HEK293 (cell line): Measurements from ENCODE around the gene VWA5A.

Experiments
- CTCF ChIA-PET: fragments of 350-600 bp; formaldehyde crosslinking; extraction: SDS; loops from one replicate; lab custom pipeline; 2021; ENCODE audit warnings: antibody characterized with exemption; lab: Yijun Ruan, JAX
- POLR2A ChIA-PET: fragments of 300-600 bp; formaldehyde crosslinking; extraction: SDS; loops from one replicate; lab custom pipeline; 2020; ENCODE audit warnings: antibody characterized with exemption, inconsistent platforms; lab: Yijun Ruan, JAX
- H3K27ac ChIP-seq: fragments of 200-500 bp; sonication (Bioruptor generic); 2 replicates; pipeline ENCODE4 v1.5.1; 2014; ENCODE audit warnings: low read depth, low read length, control low read depth, inconsistent platforms; ENCODE audit errors: extremely low read depth
- H3K36me3 ChIP-seq, 2 experiments: fragments of 200-500 bp in 1 of 2; sonication (Bioruptor generic) in 1 of 2; 1 replicate in 1 of 2; 2 replicates in 1 of 2; pipeline ENCODE4 v1.5.1; 2014 to 2017; ENCODE audit warnings: inconsistent platforms in 2 of 2, low read length in 2 of 2; ENCODE audit not compliant: control insufficient read depth in 2 of 2, insufficient read depth in 1 of 2
- H3K4me1 ChIP-seq: fragments of 200-500 bp; sonication (Bioruptor generic); 2 replicates; pipeline ENCODE4 v1.5.1; 2014; ENCODE audit warnings: mild to moderate bottlenecking, low read length, inconsistent platforms; ENCODE audit not compliant: control insufficient read depth, insufficient read depth
- H3K4me3 ChIP-seq: 2 replicates; pipeline ENCODE4 v1.5.1; 2011; ENCODE audit warnings: low read depth, mild to moderate bottlenecking, control low read depth, low read length, moderate library complexity
- H3K9me3 ChIP-seq: fragments of 200-500 bp; sonication (Bioruptor generic); 2 replicates; pipeline ENCODE4 v1.5.1; 2014; ENCODE audit warnings: low read depth, low read length, inconsistent platforms; ENCODE audit not compliant: control insufficient read depth, insufficient read depth
- KLF17 ChIP-seq: fragments of 450-650 bp; formaldehyde crosslinking; IDR thresholded peaks from 2 replicates; pipeline ENCODE4 v1.5.1; 2016; ENCODE audit warnings: missing biosample characterization, missing genetic modification characterization
- ZNF112 ChIP-seq: fragments of 450-650 bp; formaldehyde crosslinking; IDR thresholded peaks from 2 replicates; pipeline ENCODE4 v1.5.0; 2017; ENCODE audit warnings: missing biosample characterization, missing genetic modification characterization
- ZNF202 ChIP-seq: fragments of 450-650 bp; formaldehyde crosslinking; IDR thresholded peaks from 2 replicates; pipeline ENCODE4 v1.5.1; 2016; ENCODE audit warnings: missing biosample characterization, missing genetic modification characterization, borderline replicate concordance
- ZNF354C ChIP-seq: fragments of 450-650 bp; formaldehyde crosslinking; IDR thresholded peaks from 2 replicates; pipeline ENCODE4 v1.5.1; 2016; ENCODE audit warnings: missing biosample characterization, missing genetic modification characterization, low read depth, borderline replicate concordance
- ZNF366 ChIP-seq: fragments of 450-650 bp; formaldehyde crosslinking; conservative IDR thresholded peaks from 2 replicates; pipeline ENCODE4 v1.5.1; 2016; ENCODE audit warnings: missing biosample characterization, missing genetic modification characterization
- ZNF404 ChIP-seq: fragments of 450-650 bp; formaldehyde crosslinking; IDR thresholded peaks from 2 replicates; pipeline ENCODE4 v1.5.1; 2017; ENCODE audit warnings: missing biosample characterization, missing genetic modification characterization
- ZNF48 ChIP-seq: fragments of 450-650 bp; formaldehyde crosslinking; IDR thresholded peaks from 2 replicates; pipeline ENCODE4 v1.5.1; 2016; ENCODE audit warnings: missing biosample characterization, missing genetic modification characterization
- ZNF548 ChIP-seq: fragments of 450-650 bp; formaldehyde crosslinking; IDR thresholded peaks from 2 replicates; pipeline ENCODE4 v1.5.1; 2016; ENCODE audit warnings: missing biosample characterization, missing genetic modification characterization
- ZNF571 ChIP-seq: fragments of 450-650 bp; formaldehyde crosslinking; IDR thresholded peaks from 2 replicates; pipeline ENCODE4 v1.5.0; 2017; ENCODE audit warnings: missing biosample characterization, missing genetic modification characterization
- TF ChIP-seq, protein P1 (sequence below): fragments of 450-650 bp; formaldehyde crosslinking; IDR thresholded peaks from 2 replicates; pipeline ENCODE4 v1.5.1; 2016; ENCODE audit warnings: missing biosample characterization, missing genetic modification characterization
- TF ChIP-seq, protein P2 (sequence below): fragments of 450-650 bp; formaldehyde crosslinking; IDR thresholded peaks from 2 replicates; pipeline ENCODE4 v1.5.1; 2016; ENCODE audit warnings: missing biosample characterization, missing genetic modification characterization
- TF ChIP-seq, protein P3 (sequence below): fragments of 450-650 bp; formaldehyde crosslinking; IDR thresholded peaks from 2 replicates; pipeline ENCODE4 v1.5.1; 2016; ENCODE audit warnings: missing biosample characterization, missing genetic modification characterization
- TF ChIP-seq, protein P4 (sequence below): fragments of 450-650 bp; formaldehyde crosslinking; IDR thresholded peaks from 2 replicates; pipeline ENCODE4 v1.5.1; 2016; ENCODE audit warnings: missing biosample characterization, missing genetic modification characterization
- TF ChIP-seq, protein P5 (sequence below): fragments of 450-650 bp; formaldehyde crosslinking; IDR thresholded peaks from 2 replicates; pipeline ENCODE4 v1.5.1; 2016; ENCODE audit warnings: missing biosample characterization, missing genetic modification characterization, borderline replicate concordance

VWA5A gene

GRCh38 chr11:124147951-124148350 is 32.7 kb downstream of the VWA5A start:
- no peaks in the 10 kb centered on the region for H3K4me1 ChIP-seq
- H3K27ac ChIP-seq = no peak overlapping the region
- no peak overlapping the region for H3K4me3 ChIP-seq
- POLR2A ChIA-PET = no interaction called here
- no peaks in the 10 kb centered on the region for H3K36me3 ChIP-seq
- no peaks in the 10 kb centered on the region for H3K9me3 ChIP-seq
- CTCF ChIA-PET = interaction anchor here (0.6 kb wide), 1 partner anchor 438 kb away, joined by 3 read pairs; no protein-coding TSS in a partner anchor
- TF ChIP-seq KLF17 (tag by site-specific recombination) = no peak
- TF ChIP-seq, protein P1, sequence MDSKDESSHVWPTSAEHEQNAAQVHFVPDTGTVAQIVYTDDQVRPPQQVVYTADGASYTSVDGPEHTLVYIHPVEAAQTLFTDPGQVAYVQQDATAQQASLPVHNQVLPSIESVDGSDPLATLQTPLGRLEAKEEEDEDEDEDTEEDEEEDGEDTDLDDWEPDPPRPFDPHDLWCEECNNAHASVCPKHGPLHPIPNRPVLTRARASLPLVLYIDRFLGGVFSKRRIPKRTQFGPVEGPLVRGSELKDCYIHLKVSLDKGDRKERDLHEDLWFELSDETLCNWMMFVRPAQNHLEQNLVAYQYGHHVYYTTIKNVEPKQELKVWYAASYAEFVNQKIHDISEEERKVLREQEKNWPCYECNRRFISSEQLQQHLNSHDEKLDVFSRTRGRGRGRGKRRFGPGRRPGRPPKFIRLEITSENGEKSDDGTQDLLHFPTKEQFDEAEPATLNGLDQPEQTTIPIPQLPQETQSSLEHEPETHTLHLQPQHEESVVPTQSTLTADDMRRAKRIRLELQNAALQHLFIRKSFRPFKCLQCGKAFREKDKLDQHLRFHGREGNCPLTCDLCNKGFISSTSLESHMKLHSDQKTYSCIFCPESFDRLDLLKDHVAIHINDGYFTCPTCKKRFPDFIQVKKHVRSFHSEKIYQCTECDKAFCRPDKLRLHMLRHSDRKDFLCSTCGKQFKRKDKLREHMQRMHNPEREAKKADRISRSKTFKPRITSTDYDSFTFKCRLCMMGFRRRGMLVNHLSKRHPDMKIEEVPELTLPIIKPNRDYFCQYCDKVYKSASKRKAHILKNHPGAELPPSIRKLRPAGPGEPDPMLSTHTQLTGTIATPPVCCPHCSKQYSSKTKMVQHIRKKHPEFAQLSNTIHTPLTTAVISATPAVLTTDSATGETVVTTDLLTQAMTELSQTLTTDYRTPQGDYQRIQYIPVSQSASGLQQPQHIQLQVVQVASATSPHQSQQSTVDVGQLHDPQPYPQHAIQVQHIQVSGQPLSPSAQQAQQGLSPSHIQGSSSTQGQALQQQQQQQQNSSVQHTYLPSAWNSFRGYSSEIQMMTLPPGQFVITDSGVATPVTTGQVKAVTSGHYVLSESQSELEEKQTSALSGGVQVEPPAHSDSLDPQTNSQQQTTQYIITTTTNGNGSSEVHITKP (tag by site-specific recombination) = no peak
- TF ChIP-seq ZNF48 = no peak
- no peak for TF ChIP-seq ZNF354C (tag by site-specific recombination)
- TF ChIP-seq, protein P2, sequence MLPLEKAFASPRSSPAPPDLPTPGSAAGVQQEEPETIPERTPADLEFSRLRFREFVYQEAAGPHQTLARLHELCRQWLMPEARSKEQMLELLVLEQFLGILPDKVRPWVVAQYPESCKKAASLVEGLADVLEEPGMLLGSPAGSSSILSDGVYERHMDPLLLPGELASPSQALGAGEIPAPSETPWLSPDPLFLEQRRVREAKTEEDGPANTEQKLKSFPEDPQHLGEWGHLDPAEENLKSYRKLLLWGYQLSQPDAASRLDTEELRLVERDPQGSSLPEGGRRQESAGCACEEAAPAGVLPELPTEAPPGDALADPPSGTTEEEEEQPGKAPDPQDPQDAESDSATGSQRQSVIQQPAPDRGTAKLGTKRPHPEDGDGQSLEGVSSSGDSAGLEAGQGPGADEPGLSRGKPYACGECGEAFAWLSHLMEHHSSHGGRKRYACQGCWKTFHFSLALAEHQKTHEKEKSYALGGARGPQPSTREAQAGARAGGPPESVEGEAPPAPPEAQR (tag by site-specific recombination) = no peak
- no peak for TF ChIP-seq ZNF548 (tag by site-specific recombination)
- no peak for TF ChIP-seq ZNF404 (tag by site-specific recombination)
- no peak for TF ChIP-seq ZNF202 (tag by site-specific recombination)
- TF ChIP-seq, protein P3, sequence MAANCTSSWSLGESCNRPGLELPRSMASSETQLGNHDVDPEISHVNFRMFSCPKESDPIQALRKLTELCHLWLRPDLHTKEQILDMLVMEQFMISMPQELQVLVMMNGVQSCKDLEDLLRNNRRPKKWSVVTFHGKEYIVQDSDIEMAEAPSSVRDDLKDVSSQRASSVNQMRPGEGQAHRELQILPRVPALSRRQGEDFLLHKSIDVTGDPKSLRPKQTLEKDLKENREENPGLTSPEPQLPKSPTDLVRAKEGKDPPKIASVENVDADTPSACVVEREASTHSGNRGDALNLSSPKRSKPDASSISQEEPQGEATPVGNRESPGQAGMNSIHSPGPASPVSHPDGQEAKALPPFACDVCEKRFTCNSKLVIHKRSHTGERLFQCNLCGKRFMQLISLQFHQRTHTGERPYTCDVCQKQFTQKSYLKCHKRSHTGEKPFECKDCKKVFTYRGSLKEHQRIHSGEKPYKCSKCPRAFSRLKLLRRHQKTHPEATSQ (tag by site-specific recombination) = no peak

GRCh38 chr11:124150684-124151083 is 35.4 kb downstream of the VWA5A start:
- CTCF ChIA-PET = no interaction called here
- no peaks in the 10 kb centered on the region for H3K4me1 ChIP-seq
- POLR2A ChIA-PET = no interaction called here
- no peaks in the 10 kb centered on the region for H3K9me3 ChIP-seq
- no peak overlapping the region for H3K27ac ChIP-seq
- no peak overlapping the region for H3K4me3 ChIP-seq
- no peaks in the 10 kb centered on the region for H3K36me3 ChIP-seq
- TF ChIP-seq ZNF366 (no peak), ZNF112 (tag by site-specific recombination) (no peak), ZNF571 (tag by site-specific recombination) (no peak)
- TF ChIP-seq, protein P4, sequence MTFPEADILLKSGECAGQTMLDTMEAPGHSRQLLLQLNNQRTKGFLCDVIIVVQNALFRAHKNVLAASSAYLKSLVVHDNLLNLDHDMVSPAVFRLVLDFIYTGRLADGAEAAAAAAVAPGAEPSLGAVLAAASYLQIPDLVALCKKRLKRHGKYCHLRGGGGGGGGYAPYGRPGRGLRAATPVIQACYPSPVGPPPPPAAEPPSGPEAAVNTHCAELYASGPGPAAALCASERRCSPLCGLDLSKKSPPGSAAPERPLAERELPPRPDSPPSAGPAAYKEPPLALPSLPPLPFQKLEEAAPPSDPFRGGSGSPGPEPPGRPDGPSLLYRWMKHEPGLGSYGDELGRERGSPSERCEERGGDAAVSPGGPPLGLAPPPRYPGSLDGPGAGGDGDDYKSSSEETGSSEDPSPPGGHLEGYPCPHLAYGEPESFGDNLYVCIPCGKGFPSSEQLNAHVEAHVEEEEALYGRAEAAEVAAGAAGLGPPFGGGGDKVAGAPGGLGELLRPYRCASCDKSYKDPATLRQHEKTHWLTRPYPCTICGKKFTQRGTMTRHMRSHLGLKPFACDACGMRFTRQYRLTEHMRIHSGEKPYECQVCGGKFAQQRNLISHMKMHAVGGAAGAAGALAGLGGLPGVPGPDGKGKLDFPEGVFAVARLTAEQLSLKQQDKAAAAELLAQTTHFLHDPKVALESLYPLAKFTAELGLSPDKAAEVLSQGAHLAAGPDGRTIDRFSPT (tag by site-specific recombination) = no peak
- TF ChIP-seq, protein P5, sequence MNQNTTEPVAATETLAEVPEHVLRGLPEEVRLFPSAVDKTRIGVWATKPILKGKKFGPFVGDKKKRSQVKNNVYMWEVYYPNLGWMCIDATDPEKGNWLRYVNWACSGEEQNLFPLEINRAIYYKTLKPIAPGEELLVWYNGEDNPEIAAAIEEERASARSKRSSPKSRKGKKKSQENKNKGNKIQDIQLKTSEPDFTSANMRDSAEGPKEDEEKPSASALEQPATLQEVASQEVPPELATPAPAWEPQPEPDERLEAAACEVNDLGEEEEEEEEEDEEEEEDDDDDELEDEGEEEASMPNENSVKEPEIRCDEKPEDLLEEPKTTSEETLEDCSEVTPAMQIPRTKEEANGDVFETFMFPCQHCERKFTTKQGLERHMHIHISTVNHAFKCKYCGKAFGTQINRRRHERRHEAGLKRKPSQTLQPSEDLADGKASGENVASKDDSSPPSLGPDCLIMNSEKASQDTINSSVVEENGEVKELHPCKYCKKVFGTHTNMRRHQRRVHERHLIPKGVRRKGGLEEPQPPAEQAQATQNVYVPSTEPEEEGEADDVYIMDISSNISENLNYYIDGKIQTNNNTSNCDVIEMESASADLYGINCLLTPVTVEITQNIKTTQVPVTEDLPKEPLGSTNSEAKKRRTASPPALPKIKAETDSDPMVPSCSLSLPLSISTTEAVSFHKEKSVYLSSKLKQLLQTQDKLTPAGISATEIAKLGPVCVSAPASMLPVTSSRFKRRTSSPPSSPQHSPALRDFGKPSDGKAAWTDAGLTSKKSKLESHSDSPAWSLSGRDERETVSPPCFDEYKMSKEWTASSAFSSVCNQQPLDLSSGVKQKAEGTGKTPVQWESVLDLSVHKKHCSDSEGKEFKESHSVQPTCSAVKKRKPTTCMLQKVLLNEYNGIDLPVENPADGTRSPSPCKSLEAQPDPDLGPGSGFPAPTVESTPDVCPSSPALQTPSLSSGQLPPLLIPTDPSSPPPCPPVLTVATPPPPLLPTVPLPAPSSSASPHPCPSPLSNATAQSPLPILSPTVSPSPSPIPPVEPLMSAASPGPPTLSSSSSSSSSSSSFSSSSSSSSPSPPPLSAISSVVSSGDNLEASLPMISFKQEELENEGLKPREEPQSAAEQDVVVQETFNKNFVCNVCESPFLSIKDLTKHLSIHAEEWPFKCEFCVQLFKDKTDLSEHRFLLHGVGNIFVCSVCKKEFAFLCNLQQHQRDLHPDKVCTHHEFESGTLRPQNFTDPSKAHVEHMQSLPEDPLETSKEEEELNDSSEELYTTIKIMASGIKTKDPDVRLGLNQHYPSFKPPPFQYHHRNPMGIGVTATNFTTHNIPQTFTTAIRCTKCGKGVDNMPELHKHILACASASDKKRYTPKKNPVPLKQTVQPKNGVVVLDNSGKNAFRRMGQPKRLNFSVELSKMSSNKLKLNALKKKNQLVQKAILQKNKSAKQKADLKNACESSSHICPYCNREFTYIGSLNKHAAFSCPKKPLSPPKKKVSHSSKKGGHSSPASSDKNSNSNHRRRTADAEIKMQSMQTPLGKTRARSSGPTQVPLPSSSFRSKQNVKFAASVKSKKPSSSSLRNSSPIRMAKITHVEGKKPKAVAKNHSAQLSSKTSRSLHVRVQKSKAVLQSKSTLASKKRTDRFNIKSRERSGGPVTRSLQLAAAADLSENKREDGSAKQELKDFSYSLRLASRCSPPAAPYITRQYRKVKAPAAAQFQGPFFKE (tag by site-specific recombination) = no peak
- TF ChIP-seq, protein P1 (tag by site-specific recombination) = no peak
